HCT116 (cell line): Measurements from ENCODE around the gene MINK1. TPM values are rescaled to one million over a fixed set of nuclear protein-coding genes. Genes with fewer than 3 reads are reported as not detected.

Experiments used
- ATAC-seq: fragments of 200-7000 bp; cut with Tn5 transposase; 2 replicates; pipeline ENCODE4 v1.9.1; 2020; ENCODE audit warnings: mild to moderate bottlenecking, moderate library complexity
- BruUV-seq: library from RNA; stranded (reverse); fragments of 400-500 nt; replicated peaks from 2 replicates; lab custom pipeline; 2021; lab: Mats Ljungman, UMichigan
- CTCF ChIA-PET: fragments of 300-600 bp; sonication (Branson Sonifier 250); formaldehyde crosslinking; loops from one replicate; lab custom pipeline; 2021; ENCODE audit warnings: antibody characterized with exemption; lab: Charles Lee
- POLR2A ChIA-PET: fragments of 300-600, 350-600 bp; sonication (Branson Sonifier 250); formaldehyde crosslinking; loops from one replicate; lab custom pipeline; 2021; ENCODE audit warnings: antibody characterized with exemption; lab: Charles Lee
- RAD21 ChIA-PET, 2 experiments: fragments of 300-600 bp; sonication (Branson Sonifier 250); formaldehyde crosslinking; loops; one replicate each; lab custom pipeline; 2023; ENCODE audit warnings: low total read pairs in 2 of 2; ENCODE audit not compliant: uncharacterized antibody in 2 of 2, unreplicated experiment in 2 of 2, low non-redundant PET in 1 of 2; lab: Charles Lee
- DNase-seq: peaks from one replicate; pipeline ENCODE4 v3.0.0-alpha.2; 2010; ENCODE audit warnings: low read depth, low spot score
- H2AFZ ChIP-seq: fragments of 200-600 bp; shearing (Covaris generic), sonication (generic); 2 replicates; pipeline ENCODE4 v1.6.1; 2017; ENCODE audit warnings: low read depth, mixed run types, mixed read lengths, antibody characterized with exemption, low read length; ENCODE audit not compliant: poor library complexity, severe bottlenecking
- H3K27ac ChIP-seq: 2 replicates; pipeline ENCODE4 v1.5.1; 2012; ENCODE audit warnings: low read depth, low read length
- H3K27me3 ChIP-seq: fragments of 200-600 bp; sonication (generic); 2 replicates; pipeline ENCODE4 v1.6.1; 2016; ENCODE audit warnings: mixed run types, low read length, mixed read lengths; ENCODE audit not compliant: insufficient read depth
- H3K36me3 ChIP-seq, 2 experiments: fragments of 200-500 bp in 1 of 2; fragments of 200-600 bp in 1 of 2; sonication (Bioruptor generic) in 1 of 2; sonication (generic) in 1 of 2; 2 replicates each; pipeline versions ENCODE4 v1.5.1 to v1.6.1; 2014 to 2016; ENCODE audit warnings: low read length in 2 of 2, inconsistent platforms in 1 of 2, mixed read lengths in 1 of 2, mixed run types in 1 of 2; ENCODE audit not compliant: insufficient read depth in 2 of 2, control insufficient read depth in 1 of 2
- H3K4me1 ChIP-seq, 2 experiments: fragments of 200-600 bp in 1 of 2; sonication (generic) in 1 of 2; 2 replicates each; pipeline versions ENCODE4 v1.5.1 to v1.6.1; 2012 to 2017; ENCODE audit warnings: low read length in 2 of 2, inconsistent platforms in 1 of 2, mild to moderate bottlenecking in 1 of 2, mixed read lengths in 1 of 2, mixed run types in 1 of 2, moderate library complexity in 1 of 2; ENCODE audit not compliant: insufficient read depth in 2 of 2, control insufficient read depth in 1 of 2
- H3K4me2 ChIP-seq: fragments of 200-600 bp; sonication (generic); 2 replicates; pipeline ENCODE4 v1.6.1; 2017; ENCODE audit warnings: mixed run types, low read length, mixed read lengths
- H3K4me3 ChIP-seq, 2 experiments: fragments of 200-600 bp in 1 of 2; sonication (generic) in 1 of 2; replicated peaks in 1 of 2; 2 replicates each; pipeline ENCODE4 v1.5.1; 2011 to 2016; ENCODE audit warnings: low read length in 2 of 2, control low read depth in 1 of 2, low read depth in 1 of 2, mild to moderate bottlenecking in 1 of 2, mixed read lengths in 1 of 2, mixed run types in 1 of 2
- H3K79me2 ChIP-seq: fragments of 200-600 bp; sonication (generic); 2 replicates; pipeline ENCODE4 v1.6.1; 2017; ENCODE audit warnings: mild to moderate bottlenecking, mixed run types, low read length, moderate library complexity, mixed read lengths; ENCODE audit not compliant: insufficient read depth
- H3K9ac ChIP-seq: fragments of 200-600 bp; sonication (generic); 2 replicates; pipeline ENCODE4 v1.6.1; 2016; ENCODE audit warnings: low read length, mixed read lengths
- H3K9me2 ChIP-seq: fragments of 200-600 bp; sonication (generic), shearing (Covaris generic); 2 replicates; pipeline ENCODE4 v1.6.1; 2017; ENCODE audit warnings: mixed run types, mild to moderate bottlenecking, moderate library complexity; ENCODE audit not compliant: insufficient read depth
- H3K9me3 ChIP-seq, 2 experiments: fragments of 200-500 bp in 1 of 2; fragments of 200-600 bp in 1 of 2; sonication (Bioruptor generic) in 1 of 2; sonication (generic) in 1 of 2; 2 replicates each; pipeline ENCODE4 v1.6.1; 2014 to 2017; ENCODE audit warnings: low read length in 2 of 2, mixed read lengths in 2 of 2, inconsistent platforms in 1 of 2, low read depth in 1 of 2, mild to moderate bottlenecking in 1 of 2, mixed run types in 1 of 2, moderate library complexity in 1 of 2; ENCODE audit not compliant: control insufficient read depth in 1 of 2, insufficient read depth in 1 of 2
- H4K20me1 ChIP-seq: fragments of 200-600 bp; sonication (generic), shearing (Covaris generic); 2 replicates; pipeline ENCODE4 v1.6.1; 2017; ENCODE audit warnings: mixed run types, mild to moderate bottlenecking, moderate library complexity; ENCODE audit not compliant: insufficient read depth
- CBX3 ChIP-seq: IDR thresholded peaks from 2 replicates; pipeline ENCODE4 v1.6.1; 2012; ENCODE audit warnings: low read depth
- CEBPB ChIP-seq: IDR thresholded peaks from 2 replicates; pipeline ENCODE4 v1.6.1; 2012; ENCODE audit warnings: low read depth
- EGR1 ChIP-seq: IDR thresholded peaks from 2 replicates; pipeline ENCODE4 v1.6.1; 2012; ENCODE audit warnings: low read depth
- EZH2 ChIP-seq: fragments of 200-600 bp; sonication (generic); IDR thresholded peaks from 2 replicates; pipeline ENCODE4 v1.6.1; 2017; ENCODE audit warnings: antibody characterized with exemption, mixed run types
- EZH2phosphoT487 ChIP-seq: fragments of 200-600 bp; IDR thresholded peaks from 2 replicates; pipeline ENCODE4 v1.6.1; 2018; ENCODE audit warnings: antibody characterized with exemption, borderline replicate concordance
- FOSL1 ChIP-seq: IDR thresholded peaks from 2 replicates; pipeline ENCODE4 v1.6.1; 2012; ENCODE audit warnings: low read depth
- JUND ChIP-seq: IDR thresholded peaks from 2 replicates; pipeline ENCODE4 v1.6.1; 2012
- POLR2AphosphoS5 ChIP-seq: IDR thresholded peaks from 2 replicates; pipeline ENCODE4 v1.6.1; 2011; ENCODE audit warnings: mild to moderate bottlenecking, low read depth, low read length, moderate library complexity
- RAD21 ChIP-seq: IDR thresholded peaks from 2 replicates; pipeline ENCODE4 v1.6.1; 2012; ENCODE audit warnings: low read depth, mild to moderate bottlenecking
- SIN3A ChIP-seq: IDR thresholded peaks from 2 replicates; pipeline ENCODE4 v1.6.1; 2012; ENCODE audit warnings: low read depth
- YY1 ChIP-seq: IDR thresholded peaks from 2 replicates; pipeline ENCODE4 v1.6.1; 2011; ENCODE audit warnings: low read length, low read depth, moderate library complexity, mild to moderate bottlenecking; ENCODE audit not compliant: insufficient replicate concordance; ENCODE audit errors: extremely low read depth
- ZNF274 ChIP-seq: fragments of 200-500 bp; sonication (Bioruptor generic); IDR thresholded peaks from 2 replicates; pipeline ENCODE4 v1.6.1; 2014; ENCODE audit warnings: mild to moderate bottlenecking, low read depth, low read length, inconsistent platforms
- intact Hi-C: fragments of 100-400 bp; cut with micrococcal nuclease; formaldehyde crosslinking; loops from 2 replicates; pipeline ENCODE4 v1.10.0; 2022
- total RNA-seq: library from RNA; stranded (reverse); gene quantifications from one replicate; pipeline ENCODE4 v1.2.1, GENCODE V29; 2021; ENCODE audit not compliant: unreplicated experiment
- TF ChIP-seq, protein P1 (sequence below): IDR thresholded peaks from 2 replicates; pipeline ENCODE4 v1.6.1; 2012
- TF ChIP-seq, protein P2 (sequence below), 3 experiments: fragments of 200-600 bp in 1 of 3; sonication (generic) in 1 of 3; IDR thresholded peaks in 2 of 3; conservative IDR thresholded peaks in 1 of 3; 2 replicates each; pipeline ENCODE4 v1.5.1; 2012 to 2017; ENCODE audit warnings: low read depth in 2 of 3, low read length in 2 of 3, antibody characterized with exemption in 1 of 3, borderline replicate concordance in 1 of 3, control low read depth in 1 of 3, mild to moderate bottlenecking in 1 of 3, mixed read lengths in 1 of 3, mixed run types in 1 of 3, moderate library complexity in 1 of 3; ENCODE audit not compliant: insufficient read depth in 1 of 3
- TF ChIP-seq, protein P3 (sequence below): IDR thresholded peaks from 2 replicates; pipeline ENCODE4 v1.6.1; 2012
- TF ChIP-seq, protein P4 (sequence below): IDR thresholded peaks from 2 replicates; pipeline ENCODE4 v1.6.1; 2012; ENCODE audit warnings: low read depth

Gene MINK1
- total RNA-seq, 1 experiment from 2014 or later: 85.2 TPM

DNA sequence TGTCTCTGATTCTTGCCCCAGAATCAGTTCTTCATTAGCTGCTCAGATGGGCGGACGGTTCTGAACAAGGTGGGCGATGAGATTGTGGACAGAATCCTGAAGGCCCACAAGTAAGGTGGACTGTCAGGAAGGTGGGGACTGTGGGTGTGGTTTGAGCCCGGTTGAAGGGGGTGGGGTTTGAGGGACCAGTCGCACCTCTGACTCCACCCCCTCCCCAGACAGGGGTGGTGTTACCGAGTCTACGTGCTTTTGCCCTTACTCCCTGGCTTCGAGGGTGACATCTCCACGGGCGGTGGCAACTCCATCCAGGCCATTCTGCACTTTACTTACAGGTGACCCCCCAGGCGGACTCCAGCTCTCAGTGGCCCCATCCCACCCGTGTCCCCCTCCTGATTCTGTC is 14.9 kb upstream of the MINK1 start:
- Histone ChIP-seq H3K4me1 (no peaks in the 10 kb centered on the region), H3K27ac (no peak overlapping the region), H3K9ac (no peak overlapping the region), H3K9me2 (no peaks in the 10 kb centered on the region), H3K27me3 (no peaks in the 10 kb centered on the region), H3K79me2 (no peaks in the 10 kb centered on the region), H3K9me3 (no peaks in the 10 kb centered on the region), H3K36me3 (peaks cover 3 to 4% of the 10 kb centered on the region in 2 experiments; a peak in 2 of 4 replicates), H4K20me1 (no peaks in the 10 kb centered on the region), H3K4me3 (no peak overlapping the region), H2AFZ (no peak overlapping the region), H3K4me2 (no peak overlapping the region)
- intact Hi-C loops: no loop called here
- RAD21 ChIA-PET: no interaction called here
- no peak for DNase-seq
- no TSS peak for BruUV-seq
- POLR2A ChIA-PET: no interaction called here
- peak; percentile 68 for ATAC-seq
- TF ChIP-seq CBX3 (no peak), FOSL1 (no peak), POLR2AphosphoS5 (no peak), EZH2phosphoT487 (no peak), EZH2 (no peak), ZNF274 (no peak), CEBPB (no peak), YY1 (no peak), RAD21 (no peak)
- TF ChIP-seq, protein P1, sequence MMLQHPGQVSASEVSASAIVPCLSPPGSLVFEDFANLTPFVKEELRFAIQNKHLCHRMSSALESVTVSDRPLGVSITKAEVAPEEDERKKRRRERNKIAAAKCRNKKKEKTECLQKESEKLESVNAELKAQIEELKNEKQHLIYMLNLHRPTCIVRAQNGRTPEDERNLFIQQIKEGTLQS: no peak
- CTCF ChIA-PET: no interaction called here

DNA sequence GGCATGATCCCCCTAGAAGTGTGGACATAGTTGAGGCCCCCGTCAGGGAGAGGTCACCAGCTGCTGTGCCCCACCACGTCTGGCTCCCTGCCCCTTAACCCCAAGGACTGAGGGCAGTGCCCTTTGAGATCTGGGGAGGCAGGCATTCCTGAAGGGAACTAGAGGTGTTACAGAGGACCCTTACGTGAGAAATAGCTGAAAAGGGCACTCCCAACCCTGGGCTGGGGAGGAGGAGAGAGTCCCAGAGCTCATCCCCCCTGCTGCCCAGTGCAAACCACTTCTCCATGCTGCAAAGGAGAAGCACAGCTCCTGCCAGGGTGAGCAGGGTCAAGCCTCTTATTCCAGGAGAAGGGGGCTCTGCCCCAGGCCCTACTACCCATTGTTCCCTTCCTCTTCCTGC is 10.3 kb upstream of the MINK1 start:
- Histone ChIP-seq H3K4me1 (no peaks in the 10 kb centered on the region), H3K27ac (no peak overlapping the region), H3K9me3 (no peaks in the 10 kb centered on the region), H4K20me1 (no peaks in the 10 kb centered on the region), H3K9me2 (no peaks in the 10 kb centered on the region), H3K9ac (no peak overlapping the region), H3K27me3 (no peaks in the 10 kb centered on the region), H3K4me2 (no peak overlapping the region), H3K79me2 (no peaks in the 10 kb centered on the region), H2AFZ (no peak overlapping the region), H3K36me3 (no peaks in the 10 kb centered on the region; a peak in 1 of 4 replicates), H3K4me3 (no peak overlapping the region)
- intact Hi-C loops: no loop called here
- ATAC-seq: no peak
- BruUV-seq: no TSS peak
- RAD21 ChIA-PET: no interaction called here
- POLR2A ChIA-PET: no interaction called here
- CTCF ChIA-PET: no interaction called here
- no peak for DNase-seq
- TF ChIP-seq, protein P1: no peak
- TF ChIP-seq EZH2: no peak
- no peak for TF ChIP-seq SIN3A
- TF ChIP-seq CEBPB: no peak
- TF ChIP-seq POLR2AphosphoS5: no peak
- TF ChIP-seq, protein P2, sequence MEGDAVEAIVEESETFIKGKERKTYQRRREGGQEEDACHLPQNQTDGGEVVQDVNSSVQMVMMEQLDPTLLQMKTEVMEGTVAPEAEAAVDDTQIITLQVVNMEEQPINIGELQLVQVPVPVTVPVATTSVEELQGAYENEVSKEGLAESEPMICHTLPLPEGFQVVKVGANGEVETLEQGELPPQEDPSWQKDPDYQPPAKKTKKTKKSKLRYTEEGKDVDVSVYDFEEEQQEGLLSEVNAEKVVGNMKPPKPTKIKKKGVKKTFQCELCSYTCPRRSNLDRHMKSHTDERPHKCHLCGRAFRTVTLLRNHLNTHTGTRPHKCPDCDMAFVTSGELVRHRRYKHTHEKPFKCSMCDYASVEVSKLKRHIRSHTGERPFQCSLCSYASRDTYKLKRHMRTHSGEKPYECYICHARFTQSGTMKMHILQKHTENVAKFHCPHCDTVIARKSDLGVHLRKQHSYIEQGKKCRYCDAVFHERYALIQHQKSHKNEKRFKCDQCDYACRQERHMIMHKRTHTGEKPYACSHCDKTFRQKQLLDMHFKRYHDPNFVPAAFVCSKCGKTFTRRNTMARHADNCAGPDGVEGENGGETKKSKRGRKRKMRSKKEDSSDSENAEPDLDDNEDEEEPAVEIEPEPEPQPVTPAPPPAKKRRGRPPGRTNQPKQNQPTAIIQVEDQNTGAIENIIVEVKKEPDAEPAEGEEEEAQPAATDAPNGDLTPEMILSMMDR (IDR thresholded peaks at IDR 0.05 in 2 of 3, conservative IDR thresholded peaks at IDR 0.05 in 1 of 3; ENCODE audit: borderline replicate concordance in 1 of 3, insufficient read depth in 1 of 3, low read depth in 2 of 3, low read length in 2 of 3): no peak
- TF ChIP-seq EGR1: no peak
- TF ChIP-seq, protein P3, sequence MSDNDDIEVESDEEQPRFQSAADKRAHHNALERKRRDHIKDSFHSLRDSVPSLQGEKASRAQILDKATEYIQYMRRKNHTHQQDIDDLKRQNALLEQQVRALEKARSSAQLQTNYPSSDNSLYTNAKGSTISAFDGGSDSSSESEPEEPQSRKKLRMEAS: no peak
- TF ChIP-seq, protein P4, sequence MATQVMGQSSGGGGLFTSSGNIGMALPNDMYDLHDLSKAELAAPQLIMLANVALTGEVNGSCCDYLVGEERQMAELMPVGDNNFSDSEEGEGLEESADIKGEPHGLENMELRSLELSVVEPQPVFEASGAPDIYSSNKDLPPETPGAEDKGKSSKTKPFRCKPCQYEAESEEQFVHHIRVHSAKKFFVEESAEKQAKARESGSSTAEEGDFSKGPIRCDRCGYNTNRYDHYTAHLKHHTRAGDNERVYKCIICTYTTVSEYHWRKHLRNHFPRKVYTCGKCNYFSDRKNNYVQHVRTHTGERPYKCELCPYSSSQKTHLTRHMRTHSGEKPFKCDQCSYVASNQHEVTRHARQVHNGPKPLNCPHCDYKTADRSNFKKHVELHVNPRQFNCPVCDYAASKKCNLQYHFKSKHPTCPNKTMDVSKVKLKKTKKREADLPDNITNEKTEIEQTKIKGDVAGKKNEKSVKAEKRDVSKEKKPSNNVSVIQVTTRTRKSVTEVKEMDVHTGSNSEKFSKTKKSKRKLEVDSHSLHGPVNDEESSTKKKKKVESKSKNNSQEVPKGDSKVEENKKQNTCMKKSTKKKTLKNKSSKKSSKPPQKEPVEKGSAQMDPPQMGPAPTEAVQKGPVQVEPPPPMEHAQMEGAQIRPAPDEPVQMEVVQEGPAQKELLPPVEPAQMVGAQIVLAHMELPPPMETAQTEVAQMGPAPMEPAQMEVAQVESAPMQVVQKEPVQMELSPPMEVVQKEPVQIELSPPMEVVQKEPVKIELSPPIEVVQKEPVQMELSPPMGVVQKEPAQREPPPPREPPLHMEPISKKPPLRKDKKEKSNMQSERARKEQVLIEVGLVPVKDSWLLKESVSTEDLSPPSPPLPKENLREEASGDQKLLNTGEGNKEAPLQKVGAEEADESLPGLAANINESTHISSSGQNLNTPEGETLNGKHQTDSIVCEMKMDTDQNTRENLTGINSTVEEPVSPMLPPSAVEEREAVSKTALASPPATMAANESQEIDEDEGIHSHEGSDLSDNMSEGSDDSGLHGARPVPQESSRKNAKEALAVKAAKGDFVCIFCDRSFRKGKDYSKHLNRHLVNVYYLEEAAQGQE: no peak
- no peak for TF ChIP-seq YY1
- no peak for TF ChIP-seq JUND
